Hepatocyte (in vitro differentiated cells): ENCODE measurements around the gene GCGR. TPM values are rescaled to one million over a fixed set of nuclear protein-coding genes. Genes with fewer than 3 reads are reported as not detected.

Experiments
- DNase-seq: peaks from one replicate; pipeline ENCODE4 v3.0.0-alpha.2; 2016; ENCODE audit warnings: low spot score
- H2AFZ ChIP-seq: fragments of 200-600 bp; sonication (generic); 2 replicates; pipeline ENCODE4 v1.6.0; 2016; ENCODE audit warnings: antibody characterized with exemption, mild to moderate bottlenecking
- H3K27ac ChIP-seq: fragments of 200-600 bp; sonication (generic); 2 replicates; pipeline ENCODE4 v1.5.1; 2016; ENCODE audit warnings: mild to moderate bottlenecking
- H3K27me3 ChIP-seq: fragments of 200-600 bp; sonication (generic); 2 replicates; pipeline ENCODE4 v1.6.1; 2016
- H3K36me3 ChIP-seq: fragments of 200-600 bp; sonication (generic); replicated peaks from 2 replicates; pipeline ENCODE4 v1.5.1; 2016; ENCODE audit warnings: low read depth; ENCODE audit not compliant: insufficient read depth
- H3K4me1 ChIP-seq: fragments of 200-600 bp; sonication (generic); 2 replicates; pipeline ENCODE4 v1.5.1; 2016; ENCODE audit warnings: mild to moderate bottlenecking, moderate library complexity; ENCODE audit not compliant: insufficient read depth
- H3K4me2 ChIP-seq: fragments of 200-600 bp; sonication (generic); 2 replicates; pipeline ENCODE4 v1.6.0; 2016
- H3K4me3 ChIP-seq: fragments of 200-600 bp; sonication (generic); 2 replicates; pipeline ENCODE4 v1.5.1; 2016; ENCODE audit warnings: mild to moderate bottlenecking
- H3K79me2 ChIP-seq: fragments of 200-600 bp; sonication (generic); 2 replicates; pipeline ENCODE4 v1.6.0; 2017; ENCODE audit warnings: mild to moderate bottlenecking
- H3K9me2 ChIP-seq: fragments of 200-600 bp; sonication (generic); replicated peaks from 2 replicates; pipeline ENCODE4 v1.6.0; 2017; ENCODE audit warnings: mild to moderate bottlenecking; ENCODE audit not compliant: insufficient read depth
- H3K9me3 ChIP-seq: fragments of 200-600 bp; sonication (generic); 2 replicates; pipeline ENCODE4 v1.5.1; 2016; ENCODE audit warnings: low read depth, mild to moderate bottlenecking
- H4K20me1 ChIP-seq: fragments of 200-600 bp; sonication (generic); 2 replicates; pipeline ENCODE4 v1.6.0; 2016; ENCODE audit warnings: mild to moderate bottlenecking; ENCODE audit not compliant: insufficient read depth, poor library complexity, severe bottlenecking
- EZH2 ChIP-seq: fragments of 200-600 bp; sonication (generic); IDR thresholded peaks from 2 replicates; pipeline ENCODE4 v1.6.1; 2016; ENCODE audit warnings: antibody characterized with exemption, mild to moderate bottlenecking, borderline replicate concordance
- EZH2phosphoT487 ChIP-seq: fragments of 200-600 bp; sonication (generic); IDR thresholded peaks from one replicate; pipeline ENCODE4 v1.6.1; 2018; ENCODE audit warnings: antibody characterized with exemption, mild to moderate bottlenecking, low read depth, moderate library complexity; ENCODE audit not compliant: unreplicated experiment, severe bottlenecking
- WGBS: methylation state at CpG from one replicate; pipeline ENCODE4 v1.1.6; 2016; ENCODE audit warnings: low lambda C conversion rate; ENCODE audit errors: missing lambda C conversion rate; 5-methylcytosine and 5-hydroxymethylcytosine counted together
- polyA plus RNA-seq: library from polyadenylated mRNA; unstranded; fragments of >200 nt; fragmentation: Nextera tagmentation; extraction: Ambion mirVana; gene quantifications from 2 replicates; pipeline ENCODE4 v1.2.1, GENCODE V29; 2016
- total RNA-seq: library from RNA; depleted of rRNA; stranded (reverse); fragments of >200 nt; gene quantifications from 2 replicates; pipeline ENCODE4 v1.2.3, GENCODE V29; 2014
- TF ChIP-seq, protein P1 (sequence below): fragments of 200-600 bp; sonication (generic); IDR thresholded peaks from 2 replicates; pipeline ENCODE4 v1.5.1; 2016; ENCODE audit warnings: antibody characterized with exemption, mild to moderate bottlenecking; ENCODE audit not compliant: poor library complexity

GCGR gene
- total and polyA plus RNA-seq, 2 experiments from 2014 or later: 2.9 to 3.8 TPM

DNA sequence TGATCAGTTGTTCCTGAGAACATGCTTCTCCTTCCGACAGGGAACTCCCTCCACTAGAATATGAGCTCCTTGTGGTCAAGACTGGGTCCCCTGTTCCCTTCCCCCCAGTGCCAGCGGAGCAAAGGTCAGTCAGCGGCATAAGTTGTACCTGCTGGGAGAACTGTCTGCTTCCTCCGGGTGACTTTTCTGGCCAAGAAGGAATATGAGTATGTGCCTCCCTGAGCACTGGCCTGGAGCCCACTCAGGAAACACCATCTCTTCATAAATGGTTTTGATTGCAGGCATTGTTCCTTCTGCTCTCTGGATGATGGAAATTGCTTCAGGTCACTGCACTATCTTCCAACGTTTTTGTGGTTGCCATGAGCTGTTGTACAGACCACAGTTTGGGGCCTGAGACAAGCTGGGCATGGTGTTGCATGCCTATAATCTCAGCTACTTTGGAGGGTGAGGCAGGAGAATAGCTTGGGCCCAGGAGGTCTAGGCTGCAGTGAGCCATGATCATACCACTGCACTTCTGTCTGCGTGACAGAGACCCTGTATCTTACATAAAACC is 59.2 kb downstream of the GCGR start:
- Histone ChIP-seq H2AFZ (no peak overlapping the region), H3K4me2 (peak overlapping the region; percentile 96), H3K9me2 (no peaks in the 10 kb centered on the region), H3K9me3 (no peaks in the 10 kb centered on the region), H3K4me1 (peaks cover 48% of the 10 kb centered on the region), H3K36me3 (no peaks in the 10 kb centered on the region), H3K27me3 (no peaks in the 10 kb centered on the region), H3K4me3 (no peak overlapping the region), H3K79me2 (peaks cover 68% of the 10 kb centered on the region), H4K20me1 (peaks cover 25% of the 10 kb centered on the region), H3K27ac (peak overlapping the region; percentile 26)
- 93% methylated on average over 6 of the region's 6 CpGs for WGBS
- TF ChIP-seq EZH2phosphoT487: no peak
- TF ChIP-seq, protein P1, sequence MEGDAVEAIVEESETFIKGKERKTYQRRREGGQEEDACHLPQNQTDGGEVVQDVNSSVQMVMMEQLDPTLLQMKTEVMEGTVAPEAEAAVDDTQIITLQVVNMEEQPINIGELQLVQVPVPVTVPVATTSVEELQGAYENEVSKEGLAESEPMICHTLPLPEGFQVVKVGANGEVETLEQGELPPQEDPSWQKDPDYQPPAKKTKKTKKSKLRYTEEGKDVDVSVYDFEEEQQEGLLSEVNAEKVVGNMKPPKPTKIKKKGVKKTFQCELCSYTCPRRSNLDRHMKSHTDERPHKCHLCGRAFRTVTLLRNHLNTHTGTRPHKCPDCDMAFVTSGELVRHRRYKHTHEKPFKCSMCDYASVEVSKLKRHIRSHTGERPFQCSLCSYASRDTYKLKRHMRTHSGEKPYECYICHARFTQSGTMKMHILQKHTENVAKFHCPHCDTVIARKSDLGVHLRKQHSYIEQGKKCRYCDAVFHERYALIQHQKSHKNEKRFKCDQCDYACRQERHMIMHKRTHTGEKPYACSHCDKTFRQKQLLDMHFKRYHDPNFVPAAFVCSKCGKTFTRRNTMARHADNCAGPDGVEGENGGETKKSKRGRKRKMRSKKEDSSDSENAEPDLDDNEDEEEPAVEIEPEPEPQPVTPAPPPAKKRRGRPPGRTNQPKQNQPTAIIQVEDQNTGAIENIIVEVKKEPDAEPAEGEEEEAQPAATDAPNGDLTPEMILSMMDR: no peak
- no peak for TF ChIP-seq EZH2
- no peak for DNase-seq

Other genes starting within 250 kb of the GCGR start
- 48.2 and 54.6 TPM in 2 replicates for gene NPLOC4, start 167.0 kb upstream of the GCGR start, total RNA-seq
- gene NPLOC4, start 167.0 kb upstream of the GCGR start, polyA plus RNA-seq: 53.7 and 56.1 TPM in 2 replicates
- 1.4 and 3.5 TPM in 2 replicates for gene TSPAN10, start 167.0 kb upstream of the GCGR start, total RNA-seq
- gene TSPAN10, start 167.0 kb upstream of the GCGR start, polyA plus RNA-seq: 12.0 and 15.2 TPM in 2 replicates
- gene PDE6G, start 147.6 kb upstream of the GCGR start, total RNA-seq: 0.87 and 2.1 TPM in 2 replicates
- 0.37 and 0.83 TPM in 2 replicates for gene PDE6G, start 147.6 kb upstream of the GCGR start, polyA plus RNA-seq
- gene OXLD1, start 137.5 kb upstream of the GCGR start, total RNA-seq: 22.3 and 37.8 TPM in 2 replicates
- gene OXLD1, start 137.5 kb upstream of the GCGR start, polyA plus RNA-seq: 39.8 and 55.2 TPM in 2 replicates
- gene CCDC137, start 137.4 kb upstream of the GCGR start, total RNA-seq: 8.3 and 9.1 TPM in 2 replicates
- gene CCDC137, start 137.4 kb upstream of the GCGR start, polyA plus RNA-seq: 20.5 and 23.0 TPM in 2 replicates
- gene ARL16, start 120.4 kb upstream of the GCGR start, total RNA-seq: 34.2 and 38.8 TPM in 2 replicates
- 64.6 and 70.6 TPM in 2 replicates for gene ARL16, start 120.4 kb upstream of the GCGR start, polyA plus RNA-seq
- 47.3 and 59.2 TPM in 2 replicates for gene HGS, start 120.1 kb upstream of the GCGR start, total RNA-seq
- gene HGS, start 120.1 kb upstream of the GCGR start, polyA plus RNA-seq: 128 and 142 TPM in 2 replicates
- 24.5 and 37.0 TPM in 2 replicates for gene MRPL12, start 100.8 kb upstream of the GCGR start, total RNA-seq
- 94.6 and 96.1 TPM in 2 replicates for gene MRPL12, start 100.8 kb upstream of the GCGR start, polyA plus RNA-seq
- gene SLC25A10, start 91.9 kb upstream of the GCGR start, total RNA-seq: 27.5 and 31.3 TPM in 2 replicates
- 34.8 and 53.2 TPM in 2 replicates for gene SLC25A10, start 91.9 kb upstream of the GCGR start, polyA plus RNA-seq
- 63.3 and 66.1 TPM in 2 replicates for gene MCRIP1, start 29.1 kb downstream of the GCGR start, total RNA-seq
- gene MCRIP1, start 29.1 kb downstream of the GCGR start, polyA plus RNA-seq: 118 and 138 TPM in 2 replicates
- gene PPP1R27, start 30.9 kb downstream of the GCGR start, total RNA-seq: not detected in 2 replicates
- gene PPP1R27, start 30.9 kb downstream of the GCGR start, polyA plus RNA-seq: 0.56 and 0.72 TPM in 2 replicates
- gene P4HB, start 56.4 kb downstream of the GCGR start, total RNA-seq: 1,163 and 1,316 TPM in 2 replicates
- gene P4HB, start 56.4 kb downstream of the GCGR start, polyA plus RNA-seq: 1,233 and 1,240 TPM in 2 replicates
- gene ARHGDIA, start 67.2 kb downstream of the GCGR start, total RNA-seq: 57.0 and 80.7 TPM in 2 replicates
- 295 and 311 TPM in 2 replicates for gene ARHGDIA, start 67.2 kb downstream of the GCGR start, polyA plus RNA-seq
- 50.9 and 55.3 TPM in 2 replicates for gene ALYREF, start 87.4 kb downstream of the GCGR start, total RNA-seq
- gene ALYREF, start 87.4 kb downstream of the GCGR start, polyA plus RNA-seq: 96.4 and 106 TPM in 2 replicates
- 129 and 155 TPM in 2 replicates for gene ANAPC11, start 87.6 kb downstream of the GCGR start, total RNA-seq
- 307 and 345 TPM in 2 replicates for gene ANAPC11, start 87.6 kb downstream of the GCGR start, polyA plus RNA-seq
- 0.47 and 2.6 TPM in 2 replicates for gene NPB, start 98.1 kb downstream of the GCGR start, total RNA-seq
- gene NPB, start 98.1 kb downstream of the GCGR start, polyA plus RNA-seq: 2.2 and 3.2 TPM in 2 replicates
- gene PCYT2, start 107.2 kb downstream of the GCGR start, total RNA-seq: 81.1 and 84.7 TPM in 2 replicates
- gene PCYT2, start 107.2 kb downstream of the GCGR start, polyA plus RNA-seq: 124 and 126 TPM in 2 replicates
- 16.5 and 18.6 TPM in 2 replicates for gene SIRT7, start 114.0 kb downstream of the GCGR start, total RNA-seq
- gene SIRT7, start 114.0 kb downstream of the GCGR start, polyA plus RNA-seq: 35.2 and 36.0 TPM in 2 replicates
- 18.1 and 21.3 TPM in 2 replicates for gene MAFG, start 123.6 kb downstream of the GCGR start, total RNA-seq
- gene MAFG, start 123.6 kb downstream of the GCGR start, polyA plus RNA-seq: 28.5 and 37.4 TPM in 2 replicates
- gene PYCR1, start 133.2 kb downstream of the GCGR start, total RNA-seq: 109 and 113 TPM in 2 replicates
- gene PYCR1, start 133.2 kb downstream of the GCGR start, polyA plus RNA-seq: 149 and 162 TPM in 2 replicates
- not detected in 2 replicates for gene MYADML2, start 143.1 kb downstream of the GCGR start, total RNA-seq
- gene MYADML2, start 143.1 kb downstream of the GCGR start, polyA plus RNA-seq: 0.06 TPM in 2 replicates
- 1.0 and 1.8 TPM in 2 replicates for gene NOTUM, start 157.0 kb downstream of the GCGR start, total RNA-seq
- 1.2 and 4.7 TPM in 2 replicates for gene NOTUM, start 157.0 kb downstream of the GCGR start, polyA plus RNA-seq
- gene ASPSCR1, start 173.5 kb downstream of the GCGR start, total RNA-seq: 27.5 and 28.4 TPM in 2 replicates
- gene ASPSCR1, start 173.5 kb downstream of the GCGR start, polyA plus RNA-seq: 45.9 and 56.8 TPM in 2 replicates
- gene CENPX, start 218.7 kb downstream of the GCGR start, total RNA-seq: 58.2 and 64.5 TPM in 2 replicates
- 83.2 and 84.3 TPM in 2 replicates for gene CENPX, start 218.7 kb downstream of the GCGR start, polyA plus RNA-seq
- gene LRRC45, start 219.2 kb downstream of the GCGR start, total RNA-seq: 12.8 and 15.5 TPM in 2 replicates
- gene LRRC45, start 219.2 kb downstream of the GCGR start, polyA plus RNA-seq: 14.7 and 17.2 TPM in 2 replicates
- 11.8 and 13.7 TPM in 2 replicates for gene RAC3, start 227.5 kb downstream of the GCGR start, total RNA-seq
- gene RAC3, start 227.5 kb downstream of the GCGR start, polyA plus RNA-seq: 5.2 and 5.5 TPM in 2 replicates
- gene DCXR, start 233.5 kb downstream of the GCGR start, total RNA-seq: 118 and 125 TPM in 2 replicates
- gene DCXR, start 233.5 kb downstream of the GCGR start, polyA plus RNA-seq: 185 and 207 TPM in 2 replicates
- gene RFNG, start 247.7 kb downstream of the GCGR start, total RNA-seq: 39.6 and 43.2 TPM in 2 replicates
- gene RFNG, start 247.7 kb downstream of the GCGR start, polyA plus RNA-seq: 109 and 118 TPM in 2 replicates
- gene GPS1, start 247.7 kb downstream of the GCGR start, total RNA-seq: 101 and 124 TPM in 2 replicates
- 160 and 167 TPM in 2 replicates for gene GPS1, start 247.7 kb downstream of the GCGR start, polyA plus RNA-seq